Heart right ventricle (tissue), 16 donors: ENCODE measurements around the gene OGA. TPM values are rescaled to one million over a fixed set of nuclear protein-coding genes. Genes with fewer than 3 reads are reported as not detected.

ENCODE experiments used
- ATAC-seq, 8 donors: fragments of 200-7000 bp; cut with Tn5 transposase; one replicate each; pipeline ENCODE4 v1.9.1; 2020; ENCODE audit warnings: mild to moderate bottlenecking in 8 of 8, moderate library complexity in 8 of 8, moderate number of reproducible peaks in 1 of 8
- DNase-seq, 2 donors: peaks; one replicate each; pipeline ENCODE4 v3.0.0-alpha.2; 2020
- H3K27ac ChIP-seq, 10 donors: fragments of 200-600 bp; sonication (generic) in 2 of 10; one replicate each; pipeline versions ENCODE4 v1.5.0 to v1.8.0; 2020 to 2022; ENCODE audit warnings: mild to moderate bottlenecking in 3 of 10
- H3K27me3 ChIP-seq, 7 donors: fragments of 200-600 bp; one replicate each; pipeline ENCODE4 v1.8.0; 2021 to 2022; ENCODE audit warnings: mild to moderate bottlenecking in 2 of 7
- H3K36me3 ChIP-seq, 9 donors: fragments of 200-600 bp; sonication (generic) in 1 of 9; one replicate each; pipeline versions ENCODE4 v1.5.0 to v1.8.0; 2020 to 2022; ENCODE audit warnings: mild to moderate bottlenecking in 2 of 9
- H3K4me1 ChIP-seq, 9 donors: fragments of 200-600 bp; sonication (generic) in 1 of 9; one replicate each; pipeline versions ENCODE4 v1.5.0 to v1.8.0; 2020 to 2022; ENCODE audit warnings: mild to moderate bottlenecking in 4 of 9
- H3K4me3 ChIP-seq, 10 donors: fragments of 200-600 bp; sonication (generic) in 2 of 10; one replicate each; pipeline versions ENCODE4 v1.5.0 to v1.8.0; 2020 to 2022; ENCODE audit warnings: mild to moderate bottlenecking in 7 of 10, moderate library complexity in 2 of 10
- H3K9me3 ChIP-seq, 11 donors: fragments of 200-600 bp in 10 of 11; sonication (generic) in 2 of 11; one replicate each; pipeline versions ENCODE4 v1.5.0 to v1.8.0; 2013 to 2022; ENCODE audit warnings: mild to moderate bottlenecking in 2 of 11, control low read depth in 1 of 11, moderate library complexity in 1 of 11
- WGBS, 2 donors: extraction: QIAGEN DNeasy Blood & Tissue Kit; methylation state at CpG; one replicate each; pipeline ENCODE4 v1.1.7; 2013; ENCODE audit warnings: inconsistent platforms in 1 of 2; 5-methylcytosine and 5-hydroxymethylcytosine counted together
- intact Hi-C, 10 donors: fragments of 100-400 bp; cut with DNase I; formaldehyde crosslinking; loops; one replicate each; pipeline versions ENCODE4 v1.11.1 to v1.14.2; 2022
- polyA plus RNA-seq, 2 donors: library from polyadenylated mRNA; stranded (reverse); fragments of 200-250 nt; gene quantifications; one replicate each; pipeline ENCODE4 v1.2.3, GENCODE V29; 2013
- total RNA-seq, 10 donors: library from RNA; stranded (reverse); fragmentation: NEBNext Ultra II Directional in 3 of 10; extraction: Animal tissue kit (Norgen Biotek cat#: 25700) in 3 of 10; gene quantifications; one replicate each; pipeline versions ENCODE4 v1.2.1 to v1.2.4, GENCODE V29; 2021 to 2023
- TF ChIP-seq, protein P1 (sequence below), 9 donors: fragments of 200-600 bp; sonication (generic) in 2 of 9; IDR thresholded peaks; one replicate each; pipeline versions ENCODE4 v1.5.0 to v1.8.0; 2021 to 2022; ENCODE audit warnings: antibody characterized with exemption in 9 of 9, mild to moderate bottlenecking in 5 of 9, moderate library complexity in 1 of 9
- donor health status: Arrhythmogenic right ventricular cardiomyopathy.
- donor health status: ischemic (EF 13 %, LVEDD 7.1; RV severe dilation, severe dysfunction).
- donor health status: healthy with polysubstance abuse.
- donor health status: DM: no; HTN: yes; CAD: no.
- donor health status: DM: no; HTN: no; CAD: no.
- donor health status: ischemic (EF 25% LVEDD 6.9; RV normal size, moderate dysfunction).
- donor health status: ischemic (EF 25% LVEDD 5.7; RV mildly dilated, moderate dysfunction).
- donor health status: healthy.
- donor health status: DM: yes; HTN: yes; CAD: no.
- donor health status: Ischemic cardiomyopathy.
- donor health status: ischemic (EF 35%, LVEDD 5.7; RV mildly dilated, moderate dysfunction).
- donor health status: nonischemic (EF 11% LVEDD 7.7; RV severe dilation, severe dysfunction).
- donor health status: DM: yes; HTN: yes; CAD: no.
- donor health status: PGD.
- donor health status: ischemic (EF 29% LVEDD 5.4; RV normal size, mild dysfunction).
- donor health status: nonischemic (EF 23%, LVEDD 6.1; RV moderate dilation, normal function).

The OGA gene
- total and polyA plus RNA-seq, 12 donors: 28.7 to 146 (median 116) TPM

DNA sequence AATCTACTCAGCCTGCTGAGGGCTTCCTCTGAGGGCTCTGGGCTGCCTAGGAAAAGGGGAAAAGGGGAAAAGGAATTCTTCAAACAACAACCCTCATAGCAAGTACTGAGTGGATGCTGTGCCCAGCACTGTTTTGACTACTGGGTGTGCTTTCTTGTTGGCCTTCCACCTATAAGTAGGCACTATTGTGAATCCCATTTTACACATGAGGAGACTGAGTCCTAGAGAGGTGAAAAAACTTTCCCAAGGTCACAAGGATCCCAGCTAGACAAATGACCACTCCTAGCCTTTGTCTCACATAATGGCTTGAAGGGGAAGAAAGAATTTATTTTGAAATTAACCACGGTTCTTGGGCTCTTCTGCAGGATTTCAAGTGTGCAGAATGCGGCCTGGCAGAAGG lies 59.4 kb downstream of the OGA start:
- no peak overlapping the region for H3K4me3 ChIP-seq
- intact Hi-C loops: no loop called here
- ATAC-seq (no peak), DNase-seq (no peak)
- H3K4me1 ChIP-seq: no peaks in the 10 kb centered on the region
- no peaks in the 10 kb centered on the region for H3K36me3 ChIP-seq
- WGBS, 2 donors: 80 to 86% methylated on average over 2 of the region's 2 CpGs
- H3K9me3 ChIP-seq: no peaks in the 10 kb centered on the region
- TF ChIP-seq, protein P1, sequence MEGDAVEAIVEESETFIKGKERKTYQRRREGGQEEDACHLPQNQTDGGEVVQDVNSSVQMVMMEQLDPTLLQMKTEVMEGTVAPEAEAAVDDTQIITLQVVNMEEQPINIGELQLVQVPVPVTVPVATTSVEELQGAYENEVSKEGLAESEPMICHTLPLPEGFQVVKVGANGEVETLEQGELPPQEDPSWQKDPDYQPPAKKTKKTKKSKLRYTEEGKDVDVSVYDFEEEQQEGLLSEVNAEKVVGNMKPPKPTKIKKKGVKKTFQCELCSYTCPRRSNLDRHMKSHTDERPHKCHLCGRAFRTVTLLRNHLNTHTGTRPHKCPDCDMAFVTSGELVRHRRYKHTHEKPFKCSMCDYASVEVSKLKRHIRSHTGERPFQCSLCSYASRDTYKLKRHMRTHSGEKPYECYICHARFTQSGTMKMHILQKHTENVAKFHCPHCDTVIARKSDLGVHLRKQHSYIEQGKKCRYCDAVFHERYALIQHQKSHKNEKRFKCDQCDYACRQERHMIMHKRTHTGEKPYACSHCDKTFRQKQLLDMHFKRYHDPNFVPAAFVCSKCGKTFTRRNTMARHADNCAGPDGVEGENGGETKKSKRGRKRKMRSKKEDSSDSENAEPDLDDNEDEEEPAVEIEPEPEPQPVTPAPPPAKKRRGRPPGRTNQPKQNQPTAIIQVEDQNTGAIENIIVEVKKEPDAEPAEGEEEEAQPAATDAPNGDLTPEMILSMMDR (IDR thresholded peaks at IDR 0.05): no peak
- H3K27me3 ChIP-seq: peaks cover 0 to 17% (median 2%) of the 10 kb centered on the region in 7 donors
- no peak overlapping the region for H3K27ac ChIP-seq

DNA sequence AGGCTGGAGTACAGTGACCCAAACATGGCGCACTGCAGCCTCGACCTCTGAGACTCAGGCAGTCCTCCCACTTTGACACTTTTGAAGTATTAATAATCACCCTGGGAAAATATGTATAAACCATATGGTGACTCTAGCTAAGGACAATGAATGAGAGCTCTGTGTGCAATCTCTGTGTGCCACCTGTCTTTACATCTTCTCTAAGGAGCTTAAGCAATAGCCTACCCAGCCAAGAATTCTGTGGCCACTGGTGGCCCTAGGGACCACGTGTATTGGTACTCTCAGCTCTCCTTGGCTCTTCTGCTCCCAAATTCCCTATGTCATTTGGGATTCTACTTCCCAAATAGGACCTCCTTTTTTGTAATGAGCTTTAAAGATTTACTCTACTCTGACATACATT lies 66.0 kb downstream of the OGA start:
- no peak overlapping the region for H3K4me3 ChIP-seq
- WGBS, 2 donors: 62% methylated on average over 3 of the region's 3 CpGs
- no peaks in the 10 kb centered on the region for H3K36me3 ChIP-seq
- H3K27me3 ChIP-seq: peaks cover 0 to 26% (median 4%) of the 10 kb centered on the region in 7 donors
- H3K9me3 ChIP-seq: no peaks in the 10 kb centered on the region
- H3K27ac ChIP-seq: no peak overlapping the region
- no peaks in the 10 kb centered on the region for H3K4me1 ChIP-seq
- TF ChIP-seq, protein P1 (IDR thresholded peaks at IDR 0.05): no peak
- DNase-seq (no peak), ATAC-seq (no peak)
- intact Hi-C loops: no loop called here

DNA sequence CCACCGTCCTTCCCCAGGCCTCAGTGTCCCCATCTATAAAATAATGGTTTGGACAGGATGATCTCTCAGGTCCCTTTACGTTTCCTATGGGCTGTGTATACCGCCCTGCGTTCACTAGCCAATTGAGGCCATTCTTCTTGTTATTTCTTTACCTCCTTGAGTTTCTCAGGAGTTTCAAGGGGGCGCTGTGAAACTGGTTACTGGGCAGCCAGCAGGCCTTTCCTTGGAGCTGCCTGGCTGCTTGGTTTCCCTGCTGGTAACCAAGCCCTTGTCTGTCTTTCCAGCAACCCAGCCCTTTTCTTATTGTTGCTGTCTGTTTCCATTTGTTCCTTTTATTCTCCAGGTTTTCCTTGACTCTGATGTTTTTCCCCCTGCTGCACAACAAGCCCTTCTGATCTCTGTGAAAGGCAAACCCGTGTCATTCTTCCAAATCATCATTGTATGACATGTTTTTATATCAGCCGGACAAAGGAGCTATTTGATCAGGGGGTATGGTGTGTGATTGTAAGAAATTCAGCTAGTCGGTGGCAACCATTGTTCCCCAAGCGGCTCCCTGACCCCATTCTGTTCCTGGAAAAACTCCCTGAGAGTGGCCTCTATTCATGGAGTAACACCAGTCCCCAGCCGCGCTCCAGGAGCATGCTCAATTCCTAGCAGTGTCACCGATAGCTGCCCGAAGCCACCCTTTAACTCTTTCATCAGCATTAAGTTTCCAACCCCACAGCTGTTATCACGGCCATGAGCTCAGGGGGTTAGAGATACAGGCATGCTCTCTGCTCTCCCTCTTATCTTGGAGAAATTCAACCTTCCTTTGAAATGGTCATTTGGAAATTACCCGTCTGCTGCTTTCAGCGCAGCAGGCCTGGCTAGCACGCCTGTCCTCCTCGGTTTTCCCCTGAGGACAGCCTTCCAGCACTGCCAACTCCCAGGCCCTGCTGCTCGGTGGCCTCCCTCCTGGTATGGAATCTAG lies 68.9 kb downstream of the OGA start:
- ATAC-seq (no peak), DNase-seq (no peak)
- 62 to 66% methylated on average over 19 of the region's 19 CpGs for WGBS, 2 donors
- intact Hi-C loops: no loop called here
- Histone ChIP-seq H3K4me1 (no peaks in the 10 kb centered on the region), H3K4me3 (no peak overlapping the region), H3K9me3 (no peaks in the 10 kb centered on the region), H3K27me3 (peaks cover 0 to 35% (median 4%) of the 10 kb centered on the region in 7 donors), H3K36me3 (no peaks in the 10 kb centered on the region), H3K27ac (no peak overlapping the region)
- TF ChIP-seq, protein P1 (IDR thresholded peaks at IDR 0.05): no peak

DNA sequence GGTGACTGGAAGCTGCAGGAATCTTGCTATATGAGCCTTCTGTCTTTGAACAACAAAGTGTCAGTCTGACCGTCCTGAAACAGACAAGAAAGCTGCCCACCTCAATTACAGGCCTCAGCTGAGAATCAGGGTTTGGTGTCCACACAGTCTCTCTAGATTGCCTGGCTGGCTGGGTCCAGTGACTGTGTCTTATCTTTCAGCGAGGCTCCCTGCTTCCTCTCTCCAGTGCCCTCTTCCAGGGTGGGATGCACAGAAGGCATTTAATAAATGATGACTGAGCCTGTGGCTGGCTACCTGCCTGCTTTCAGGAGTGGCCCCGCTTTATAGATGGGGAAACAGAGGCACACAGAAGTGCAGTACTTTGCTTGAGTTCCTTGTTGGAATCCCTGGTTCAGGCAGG lies 69.7 kb downstream of the OGA start:
- 66 to 76% methylated on average over 3 of the region's 3 CpGs for WGBS, 2 donors
- Histone ChIP-seq H3K4me3 (no peak overlapping the region), H3K9me3 (no peaks in the 10 kb centered on the region), H3K27ac (no peak overlapping the region), H3K36me3 (no peaks in the 10 kb centered on the region), H3K4me1 (no peaks in the 10 kb centered on the region), H3K27me3 (peaks cover 0 to 29% (median 0%) of the 10 kb centered on the region in 7 donors)
- intact Hi-C loops: no loop called here
- DNase-seq (no peak), ATAC-seq (no peak)
- TF ChIP-seq, protein P1 (IDR thresholded peaks at IDR 0.05): no peak
